Measurements from ENCODE around the gene PHF21A.

GRCh38 chr11:45917286-45917622 is 204.0 kb downstream of the PHF21A start:
- TF ChIP-seq CTCF (conservative IDR thresholded peaks at IDR 0.05; ENCODE audit: low read depth, low read length) (no peak), EZH2 (IDR thresholded peaks at IDR 0.05; ENCODE audit: low read length, unreplicated experiment) (no peak), EZH2phosphoT487 (IDR thresholded peaks at IDR 0.05; ENCODE audit: borderline replicate concordance, low read length) (no peak)
